ENCODE data around the gene SNRPB2.

The SNRPB2 gene

GRCh38 chr20:16729565-16730460 is at the start of gene SNRPB2:
Gene SNRPB2, plus strand, starts transcription at chr20:16730026. Its CDS starts 1,677 bp downstream, at chr20:16731703.
- DNase-seq = peak; percentile 63

- DNase-seq = no peak
These were observed 45.4 kb upstream of the SNRPB2 start for GRCh38 chr20:16684416-16684815.

- no peak for DNase-seq
These were observed 39.9 kb upstream of the SNRPB2 start for GRCh38 chr20:16689906-16690305.

GRCh38 chr20:16691381-16691780 is 38.4 kb upstream of the SNRPB2 start:
- no peak for DNase-seq

GRCh38 chr20:16692009-16692408 is 37.8 kb upstream of the SNRPB2 start:
- DNase-seq = no peak

- DNase-seq = no peak
These were observed 37.4 kb upstream of the SNRPB2 start for GRCh38 chr20:16692442-16692841.

GRCh38 chr20:16693278-16693677 is 36.5 kb upstream of the SNRPB2 start:
- no peak for DNase-seq

- no peak for DNase-seq
These were observed 35.7 kb upstream of the SNRPB2 start for GRCh38 chr20:16694161-16694560.

GRCh38 chr20:16695628-16696027 is 34.2 kb upstream of the SNRPB2 start:
- DNase-seq = no peak

GRCh38 chr20:16699293-16699692 is 30.5 kb upstream of the SNRPB2 start:
- no peak for DNase-seq

- no peak for DNase-seq
These were observed 28.5 kb upstream of the SNRPB2 start for GRCh38 chr20:16701296-16701695.

GRCh38 chr20:16703570-16703969 is 26.3 kb upstream of the SNRPB2 start:
- no peak for DNase-seq

- DNase-seq = no peak
These were observed 22.2 kb upstream of the SNRPB2 start for GRCh38 chr20:16707674-16708073.

- no peak for DNase-seq
These were observed 21.2 kb upstream of the SNRPB2 start for GRCh38 chr20:16708602-16709001.

- no peak for DNase-seq
These were observed 20.8 kb upstream of the SNRPB2 start for GRCh38 chr20:16709017-16709416.

GRCh38 chr20:16710781-16711180 is 19.0 kb upstream of the SNRPB2 start:
- no peak for DNase-seq

GRCh38 chr20:16711661-16712258 is 18.1 kb upstream of the SNRPB2 start:
- DNase-seq = no peak

GRCh38 chr20:16712511-16712947 is 17.3 kb upstream of the SNRPB2 start:
- no peak for DNase-seq

GRCh38 chr20:16713066-16713465 is 16.8 kb upstream of the SNRPB2 start:
- DNase-seq = no peak

- DNase-seq = no peak
These were observed 15.6 kb upstream of the SNRPB2 start for GRCh38 chr20:16714242-16714641.

GRCh38 chr20:16714751-16715150 is 15.1 kb upstream of the SNRPB2 start:
- no peak for DNase-seq

GRCh38 chr20:16719421-16719820 is 10.4 kb upstream of the SNRPB2 start:
- no peak for DNase-seq

GRCh38 chr20:16729080-16729479 is 746 bp upstream of the SNRPB2 start:
- DNase-seq = no peak

- no peak for DNase-seq
These were observed 2.8 kb downstream of the SNRPB2 start for GRCh38 chr20:16732506-16733152.
